Naive B cell (primary cell): ENCODE results near the gene LRMDA. TPM values are rescaled to one million over a fixed set of nuclear protein-coding genes. Genes with fewer than 3 reads are reported as not detected.

ENCODE experiments used
- ATAC-seq, 2 donors: fragments of 150-1000 bp; cut with Tn5 transposase; 2 replicates each; pipeline ENCODE4 v1.10.0; 2021; ENCODE audit warnings: low read depth in 2 of 2, mild to moderate bottlenecking in 2 of 2, moderate library complexity in 2 of 2
- DNase-seq: peaks from one replicate; pipeline ENCODE4 v3.0.0; 2022
- H3K27ac Mint-ChIP-seq, 6 donors: one replicate each; pipeline ENCODE4 v1.8.0; 2020 to 2022; ENCODE audit warnings: mild to moderate bottlenecking in 6 of 6, mixed read lengths in 6 of 6, moderate library complexity in 5 of 6, inconsistent platforms in 2 of 6
- H3K27me3 Mint-ChIP-seq, 3 donors: one replicate each; pipeline ENCODE4 v1.8.0; 2021 to 2022; ENCODE audit warnings: mixed read lengths in 3 of 3, mild to moderate bottlenecking in 1 of 3
- H3K36me3 Mint-ChIP-seq, 2 donors: one replicate each; pipeline ENCODE4 v1.8.0; 2020 to 2022; ENCODE audit warnings: mixed read lengths in 2 of 2, inconsistent platforms in 1 of 2, mild to moderate bottlenecking in 1 of 2
- H3K4me1 Mint-ChIP-seq, 3 donors: one replicate each; pipeline ENCODE4 v1.8.0; 2020 to 2022; ENCODE audit warnings: mixed read lengths in 3 of 3, inconsistent platforms in 1 of 3, mild to moderate bottlenecking in 1 of 3, moderate library complexity in 1 of 3
- H3K4me3 Mint-ChIP-seq, 8 donors: one replicate each; pipeline ENCODE4 v1.8.0; 2020 to 2022; ENCODE audit warnings: mild to moderate bottlenecking in 8 of 8, mixed read lengths in 8 of 8, moderate library complexity in 8 of 8, inconsistent platforms in 2 of 8
- H3K9me3 Mint-ChIP-seq, 7 donors: one replicate each; pipeline ENCODE4 v1.8.0; 2020 to 2022; ENCODE audit warnings: mixed read lengths in 7 of 7, mild to moderate bottlenecking in 5 of 7, inconsistent platforms in 2 of 7, moderate library complexity in 1 of 7
- polyA plus RNA-seq, 6 donors: library from polyadenylated mRNA; unstranded; fragments of 300-500 nt; fragmentation: Illumina TruSeq; gene quantifications; one replicate each; pipeline ENCODE4 v1.2.3, GENCODE V29; 2021; ENCODE audit warnings: low read depth in 6 of 6

Gene LRMDA
- polyA plus RNA-seq, 6 donors from 2014 or later: 2.1 TPM; not detected in 5

GRCh38 chr10:76031099-76031498 lies 599.7 kb downstream of the LRMDA start:
- Mint-ChIP-seq H3K4me1 (no peaks in the 10 kb centered on the region), H3K36me3 (no peaks in the 10 kb centered on the region), H3K4me3 (no peak overlapping the region), H3K27ac (no peak overlapping the region), H3K9me3 (no peaks in the 10 kb centered on the region), H3K27me3 (peaks cover 6 to 9% (median 7%) of the 10 kb centered on the region in 3 donors)
- DNase-seq (no peak), ATAC-seq (no peak)

GRCh38 chr10:76031769-76032699 lies 600.6 kb downstream of the LRMDA start:
- H3K27ac Mint-ChIP-seq: no peak overlapping the region
- no peaks in the 10 kb centered on the region for H3K4me1 Mint-ChIP-seq
- DNase-seq (no peak), ATAC-seq (no peak)
- H3K4me3 Mint-ChIP-seq: no peak overlapping the region
- no peaks in the 10 kb centered on the region for H3K36me3 Mint-ChIP-seq
- peaks cover 6 to 9% (median 7%) of the 10 kb centered on the region in 3 donors for H3K27me3 Mint-ChIP-seq
- H3K9me3 Mint-ChIP-seq: no peaks in the 10 kb centered on the region

GRCh38 chr10:76032700-76033039 lies 601.2 kb downstream of the LRMDA start:
- H3K27ac Mint-ChIP-seq: no peak overlapping the region
- peaks cover 6 to 9% (median 7%) of the 10 kb centered on the region in 3 donors for H3K27me3 Mint-ChIP-seq
- H3K4me1 Mint-ChIP-seq: no peaks in the 10 kb centered on the region
- no peak overlapping the region for H3K4me3 Mint-ChIP-seq
- no peak for DNase-seq
- H3K9me3 Mint-ChIP-seq: no peaks in the 10 kb centered on the region
- no peak for ATAC-seq
- H3K36me3 Mint-ChIP-seq: no peaks in the 10 kb centered on the region

GRCh38 chr10:76033457-76034196 lies 602.2 kb downstream of the LRMDA start:
- no peaks in the 10 kb centered on the region for H3K4me1 Mint-ChIP-seq
- peaks cover 0 to 3% (median 0%) of the 10 kb centered on the region in 7 donors for H3K9me3 Mint-ChIP-seq
- DNase-seq: no peak
- peaks cover 6 to 9% (median 7%) of the 10 kb centered on the region in 3 donors for H3K27me3 Mint-ChIP-seq
- ATAC-seq: no peak
- no peak overlapping the region for H3K27ac Mint-ChIP-seq
- H3K36me3 Mint-ChIP-seq: no peaks in the 10 kb centered on the region
- no peak overlapping the region for H3K4me3 Mint-ChIP-seq

GRCh38 chr10:76034353-76035205 lies 603.2 kb downstream of the LRMDA start:
- no peak overlapping the region for H3K27ac Mint-ChIP-seq
- H3K9me3 Mint-ChIP-seq: peaks cover 0 to 5% (median 0%) of the 10 kb centered on the region in 7 donors
- no peaks in the 10 kb centered on the region for H3K4me1 Mint-ChIP-seq
- peaks cover 6 to 9% (median 7%) of the 10 kb centered on the region in 3 donors for H3K27me3 Mint-ChIP-seq
- no peak overlapping the region for H3K4me3 Mint-ChIP-seq
- H3K36me3 Mint-ChIP-seq: no peaks in the 10 kb centered on the region
- no peak for DNase-seq
- no peak for ATAC-seq

- Mint-ChIP-seq H3K36me3 (no peaks in the 10 kb centered on the region), H3K4me1 (no peaks in the 10 kb centered on the region), H3K27me3 (peaks cover 6 to 9% (median 7%) of the 10 kb centered on the region in 3 donors), H3K4me3 (no peak overlapping the region), H3K27ac (peak overlapping the region in 1 of 6 donors; percentile 33), H3K9me3 (peaks cover 0 to 5% (median 2%) of the 10 kb centered on the region in 7 donors)
- DNase-seq: no peak
- ATAC-seq: no peak
Measured at GRCh38 chr10:76035206-76036110, 604.0 kb downstream of the LRMDA start.

GRCh38 chr10:76036111-76036940 lies 604.9 kb downstream of the LRMDA start:
- Mint-ChIP-seq H3K9me3 (peaks cover 0 to 5% (median 2%) of the 10 kb centered on the region in 7 donors), H3K27ac (no peak overlapping the region), H3K4me1 (no peaks in the 10 kb centered on the region), H3K27me3 (peaks cover 5 to 9% (median 6%) of the 10 kb centered on the region in 3 donors), H3K36me3 (no peaks in the 10 kb centered on the region), H3K4me3 (no peak overlapping the region)
- DNase-seq (no peak), ATAC-seq (no peak)

- Mint-ChIP-seq H3K27me3 (peaks cover 4 to 9% (median 6%) of the 10 kb centered on the region in 3 donors), H3K4me3 (no peak overlapping the region), H3K9me3 (peaks cover 0 to 5% (median 2%) of the 10 kb centered on the region in 7 donors), H3K4me1 (no peaks in the 10 kb centered on the region), H3K36me3 (no peaks in the 10 kb centered on the region), H3K27ac (no peak overlapping the region)
- no peak for DNase-seq
- ATAC-seq: no peak
Measured at GRCh38 chr10:76036962-76037361, 605.5 kb downstream of the LRMDA start.

GRCh38 chr10:76037531-76038155 lies 606.2 kb downstream of the LRMDA start:
- no peak overlapping the region for H3K4me3 Mint-ChIP-seq
- H3K27me3 Mint-ChIP-seq: peaks cover 4 to 9% (median 6%) of the 10 kb centered on the region in 3 donors
- H3K36me3 Mint-ChIP-seq: no peaks in the 10 kb centered on the region
- no peak for DNase-seq
- ATAC-seq: no peak
- no peak overlapping the region for H3K27ac Mint-ChIP-seq
- H3K9me3 Mint-ChIP-seq: peaks cover 0 to 5% (median 2%) of the 10 kb centered on the region in 7 donors
- no peaks in the 10 kb centered on the region for H3K4me1 Mint-ChIP-seq

- Mint-ChIP-seq H3K36me3 (no peaks in the 10 kb centered on the region), H3K9me3 (peaks cover 0 to 5% (median 2%) of the 10 kb centered on the region in 7 donors), H3K27ac (no peak overlapping the region), H3K4me3 (no peak overlapping the region), H3K27me3 (peaks cover 4 to 6% (median 4%) of the 10 kb centered on the region in 3 donors), H3K4me1 (no peaks in the 10 kb centered on the region)
- DNase-seq (no peak), ATAC-seq (no peak)
Measured at GRCh38 chr10:76038696-76039095, 607.3 kb downstream of the LRMDA start.

GRCh38 chr10:76040107-76040829 lies 608.8 kb downstream of the LRMDA start:
- Mint-ChIP-seq H3K9me3 (peaks cover 0 to 5% (median 3%) of the 10 kb centered on the region in 7 donors), H3K27ac (no peak overlapping the region), H3K27me3 (no peaks in the 10 kb centered on the region), H3K4me1 (no peaks in the 10 kb centered on the region), H3K4me3 (no peak overlapping the region), H3K36me3 (no peaks in the 10 kb centered on the region)
- ATAC-seq (no peak), DNase-seq (no peak)
